Thyroid gland (tissue), 4 donors: ENCODE results near the gene RFTN1.

Experiments used
- POLR2A ChIP-seq, 2 donors: fragments of 450-650 bp; IDR thresholded peaks; one replicate each; pipeline ENCODE4 v1.6.1; 2017; ENCODE audit warnings: antibody characterized with exemption in 2 of 2, mild to moderate bottlenecking in 2 of 2, moderate library complexity in 1 of 2
- TF ChIP-seq, protein P1 (sequence below), 6 experiments: fragments of 200-600 bp in 3 of 6; fragments of 450-650 bp in 3 of 6; sonication (generic) in 3 of 6; IDR thresholded peaks; one replicate each; pipeline ENCODE4 v1.5.1; 2016 to 2019; ENCODE audit warnings: antibody characterized with exemption in 6 of 6, mild to moderate bottlenecking in 2 of 6, inconsistent platforms in 1 of 6, moderate library complexity in 1 of 6

DNA sequence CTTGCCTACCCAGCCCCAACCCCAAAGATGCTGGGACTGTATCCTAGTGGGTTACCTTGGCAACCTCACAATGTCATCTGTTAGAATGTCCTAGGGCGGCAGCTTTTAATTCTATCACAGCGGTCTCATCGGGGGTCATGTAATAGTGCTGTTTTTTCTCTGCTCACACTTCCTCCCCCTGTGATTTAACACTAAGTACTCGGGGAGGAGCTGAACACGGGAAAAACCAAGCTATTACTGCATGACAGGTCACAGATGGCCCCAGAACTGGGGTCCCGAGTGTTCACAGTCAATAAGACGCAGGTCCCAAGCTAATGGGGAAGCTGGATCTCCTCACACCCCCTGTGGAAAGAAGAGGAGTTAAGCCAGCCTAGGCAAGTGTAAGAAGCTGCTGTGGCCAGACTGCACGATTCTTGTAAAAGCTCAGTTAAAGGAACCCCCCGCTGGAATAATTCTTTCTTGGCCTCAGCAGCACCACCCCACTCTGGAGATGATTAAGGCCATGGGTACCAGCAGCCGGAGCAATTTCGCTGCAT lies 2.5 kb upstream of the RFTN1 start:
- TF ChIP-seq, protein P1, sequence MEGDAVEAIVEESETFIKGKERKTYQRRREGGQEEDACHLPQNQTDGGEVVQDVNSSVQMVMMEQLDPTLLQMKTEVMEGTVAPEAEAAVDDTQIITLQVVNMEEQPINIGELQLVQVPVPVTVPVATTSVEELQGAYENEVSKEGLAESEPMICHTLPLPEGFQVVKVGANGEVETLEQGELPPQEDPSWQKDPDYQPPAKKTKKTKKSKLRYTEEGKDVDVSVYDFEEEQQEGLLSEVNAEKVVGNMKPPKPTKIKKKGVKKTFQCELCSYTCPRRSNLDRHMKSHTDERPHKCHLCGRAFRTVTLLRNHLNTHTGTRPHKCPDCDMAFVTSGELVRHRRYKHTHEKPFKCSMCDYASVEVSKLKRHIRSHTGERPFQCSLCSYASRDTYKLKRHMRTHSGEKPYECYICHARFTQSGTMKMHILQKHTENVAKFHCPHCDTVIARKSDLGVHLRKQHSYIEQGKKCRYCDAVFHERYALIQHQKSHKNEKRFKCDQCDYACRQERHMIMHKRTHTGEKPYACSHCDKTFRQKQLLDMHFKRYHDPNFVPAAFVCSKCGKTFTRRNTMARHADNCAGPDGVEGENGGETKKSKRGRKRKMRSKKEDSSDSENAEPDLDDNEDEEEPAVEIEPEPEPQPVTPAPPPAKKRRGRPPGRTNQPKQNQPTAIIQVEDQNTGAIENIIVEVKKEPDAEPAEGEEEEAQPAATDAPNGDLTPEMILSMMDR (IDR thresholded peaks at IDR 0.05): no peak
- no peak for TF ChIP-seq POLR2A (IDR thresholded peaks at IDR 0.05)
